Thyroid gland (tissue), 4 donors: ENCODE results near the gene ITLN1.

Experiments
- POLR2A ChIP-seq, 2 donors: fragments of 450-650 bp; IDR thresholded peaks; one replicate each; pipeline ENCODE4 v1.6.1; 2017; ENCODE audit warnings: antibody characterized with exemption in 2 of 2, mild to moderate bottlenecking in 2 of 2, moderate library complexity in 1 of 2
- TF ChIP-seq, protein P1 (sequence below), 6 experiments: fragments of 200-600 bp in 3 of 6; fragments of 450-650 bp in 3 of 6; sonication (generic) in 3 of 6; IDR thresholded peaks; one replicate each; pipeline ENCODE4 v1.5.1; 2016 to 2019; ENCODE audit warnings: antibody characterized with exemption in 6 of 6, mild to moderate bottlenecking in 2 of 6, inconsistent platforms in 1 of 6, moderate library complexity in 1 of 6

DNA sequence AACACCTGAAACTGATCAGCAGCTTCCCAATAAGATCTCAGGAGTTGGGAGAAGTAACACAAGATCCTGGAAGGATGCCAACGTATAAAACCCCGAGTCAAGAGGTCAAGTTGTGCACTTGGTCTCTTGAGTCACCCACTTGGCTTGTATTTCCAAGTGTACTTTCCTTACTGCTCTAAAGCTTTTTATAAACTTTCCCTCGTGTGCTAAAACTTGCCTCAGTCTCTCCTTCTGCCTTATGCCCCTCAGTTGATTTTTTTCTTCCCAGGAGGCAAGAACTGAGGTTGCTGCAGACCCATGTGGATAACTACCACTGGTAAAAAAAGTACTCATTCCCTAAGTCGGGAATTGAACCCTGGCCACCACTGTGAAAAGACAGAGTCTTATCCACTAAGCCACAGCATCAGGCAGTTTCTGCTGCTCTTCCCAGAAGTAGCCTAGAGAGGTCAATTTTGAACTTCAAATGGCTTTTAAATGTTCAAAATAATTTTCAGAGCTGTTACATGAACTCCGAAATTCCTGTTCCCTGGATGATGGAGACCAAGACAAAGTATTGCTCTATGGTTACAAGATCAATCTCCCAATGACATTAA, 40.8 kb upstream of the ITLN1 start:
- TF ChIP-seq, protein P1, sequence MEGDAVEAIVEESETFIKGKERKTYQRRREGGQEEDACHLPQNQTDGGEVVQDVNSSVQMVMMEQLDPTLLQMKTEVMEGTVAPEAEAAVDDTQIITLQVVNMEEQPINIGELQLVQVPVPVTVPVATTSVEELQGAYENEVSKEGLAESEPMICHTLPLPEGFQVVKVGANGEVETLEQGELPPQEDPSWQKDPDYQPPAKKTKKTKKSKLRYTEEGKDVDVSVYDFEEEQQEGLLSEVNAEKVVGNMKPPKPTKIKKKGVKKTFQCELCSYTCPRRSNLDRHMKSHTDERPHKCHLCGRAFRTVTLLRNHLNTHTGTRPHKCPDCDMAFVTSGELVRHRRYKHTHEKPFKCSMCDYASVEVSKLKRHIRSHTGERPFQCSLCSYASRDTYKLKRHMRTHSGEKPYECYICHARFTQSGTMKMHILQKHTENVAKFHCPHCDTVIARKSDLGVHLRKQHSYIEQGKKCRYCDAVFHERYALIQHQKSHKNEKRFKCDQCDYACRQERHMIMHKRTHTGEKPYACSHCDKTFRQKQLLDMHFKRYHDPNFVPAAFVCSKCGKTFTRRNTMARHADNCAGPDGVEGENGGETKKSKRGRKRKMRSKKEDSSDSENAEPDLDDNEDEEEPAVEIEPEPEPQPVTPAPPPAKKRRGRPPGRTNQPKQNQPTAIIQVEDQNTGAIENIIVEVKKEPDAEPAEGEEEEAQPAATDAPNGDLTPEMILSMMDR (IDR thresholded peaks at IDR 0.05), result no peak
- no peak for TF ChIP-seq POLR2A (IDR thresholded peaks at IDR 0.05)
